A673 (cell line): Measurements from ENCODE around the gene CSPG4. TPM values are rescaled to one million over a fixed set of nuclear protein-coding genes. Genes with fewer than 3 reads are reported as not detected.
A peak's percentile ranks its signal among the peaks of the same experiment; 100 is the strongest.
"Not testable (repeated sequence)": the region's sequence is repeated elsewhere in the genome, so short reads cannot be mapped to it uniquely, and the experiment has no call there.

Experiments
- BruUV-seq: library from RNA; stranded (reverse); fragments of 400-500 nt; replicated peaks from 2 replicates; lab custom pipeline; 2021; lab: Mats Ljungman, UMichigan
- CTCF ChIA-PET: fragments of 300-600 bp; sonication (Branson Sonifier 250); formaldehyde crosslinking; loops from one replicate; lab custom pipeline; 2022; ENCODE audit warnings: antibody characterized with exemption; lab: Charles Lee
- POLR2A ChIA-PET: fragments of 300-600 bp; sonication (Branson Sonifier 250); formaldehyde crosslinking; loops from one replicate; lab custom pipeline; 2022; ENCODE audit warnings: antibody characterized with exemption; ENCODE audit not compliant: low non-redundant PET; lab: Charles Lee
- DNase-seq: peaks from one replicate; pipeline ENCODE4 v3.0.0-alpha.2; 2015; ENCODE audit warnings: low spot score
- H3K27ac ChIP-seq: fragments of 200-600 bp; sonication (generic); 2 replicates; pipeline ENCODE4 v1.5.1; 2016; ENCODE audit warnings: mixed run types, low read depth, mild to moderate bottlenecking, mixed read lengths, antibody characterized with exemption, low read length; ENCODE audit not compliant: poor library complexity, severe bottlenecking
- H3K27me3 ChIP-seq: fragments of 200-600 bp; sonication (generic); replicated peaks from 2 replicates; pipeline ENCODE4 v1.6.1; 2017; ENCODE audit warnings: mixed run types, low read depth, mild to moderate bottlenecking, mixed read lengths, antibody characterized with exemption, low read length; ENCODE audit not compliant: insufficient read depth, poor library complexity
- H3K36me3 ChIP-seq: fragments of 200-600 bp; sonication (generic); 2 replicates; pipeline ENCODE4 v1.6.1; 2016; ENCODE audit warnings: mixed run types, mild to moderate bottlenecking, mixed read lengths, antibody characterized with exemption, low read length; ENCODE audit not compliant: insufficient read depth, poor library complexity, severe bottlenecking
- H3K4me1 ChIP-seq: fragments of 200-600 bp; sonication (generic); 2 replicates; pipeline ENCODE4 v1.6.1; 2017; ENCODE audit warnings: mixed run types, mild to moderate bottlenecking, mixed read lengths, antibody characterized with exemption, low read length; ENCODE audit not compliant: insufficient read depth, poor library complexity, severe bottlenecking
- H3K4me3 ChIP-seq: fragments of 200-600 bp; sonication (generic); 2 replicates; pipeline ENCODE4 v1.5.1; 2016; ENCODE audit warnings: low read depth, mixed run types, mild to moderate bottlenecking, mixed read lengths, low read length; ENCODE audit not compliant: poor library complexity, severe bottlenecking
- H3K9me3 ChIP-seq: fragments of 200-600 bp; sonication (generic); 2 replicates; pipeline ENCODE4 v1.6.1; 2016; ENCODE audit warnings: mixed run types, low read depth, mild to moderate bottlenecking, mixed read lengths, antibody characterized with exemption, low read length; ENCODE audit not compliant: poor library complexity, severe bottlenecking
- EZH2 ChIP-seq: fragments of 200-600 bp; sonication (generic); IDR thresholded peaks from 2 replicates; pipeline ENCODE4 v1.6.1; 2017; ENCODE audit warnings: borderline replicate concordance, low read depth, mild to moderate bottlenecking, mixed read lengths, antibody characterized with exemption, low read length; ENCODE audit not compliant: poor library complexity, severe bottlenecking
- intact Hi-C: fragments of 100-400 bp; cut with micrococcal nuclease; formaldehyde crosslinking; loops from one replicate; pipeline ENCODE4 v1.10.0; 2022; ENCODE audit not compliant: unreplicated experiment
- total RNA-seq: library from RNA; stranded (reverse); gene quantifications from 2 replicates; pipeline ENCODE4 v1.2.3, GENCODE V29; 2021
- TF ChIP-seq, protein P1 (sequence below): fragments of 300-800, 200-600 bp; sonication (generic); conservative IDR thresholded peaks from 2 replicates; pipeline ENCODE4 v1.5.1; 2017; ENCODE audit warnings: low read depth, mild to moderate bottlenecking, antibody characterized with exemption, low read length, moderate library complexity, mixed read lengths

The CSPG4 gene
- total RNA-seq, 1 experiment from 2014 or later: 0.11 TPM

DNA sequence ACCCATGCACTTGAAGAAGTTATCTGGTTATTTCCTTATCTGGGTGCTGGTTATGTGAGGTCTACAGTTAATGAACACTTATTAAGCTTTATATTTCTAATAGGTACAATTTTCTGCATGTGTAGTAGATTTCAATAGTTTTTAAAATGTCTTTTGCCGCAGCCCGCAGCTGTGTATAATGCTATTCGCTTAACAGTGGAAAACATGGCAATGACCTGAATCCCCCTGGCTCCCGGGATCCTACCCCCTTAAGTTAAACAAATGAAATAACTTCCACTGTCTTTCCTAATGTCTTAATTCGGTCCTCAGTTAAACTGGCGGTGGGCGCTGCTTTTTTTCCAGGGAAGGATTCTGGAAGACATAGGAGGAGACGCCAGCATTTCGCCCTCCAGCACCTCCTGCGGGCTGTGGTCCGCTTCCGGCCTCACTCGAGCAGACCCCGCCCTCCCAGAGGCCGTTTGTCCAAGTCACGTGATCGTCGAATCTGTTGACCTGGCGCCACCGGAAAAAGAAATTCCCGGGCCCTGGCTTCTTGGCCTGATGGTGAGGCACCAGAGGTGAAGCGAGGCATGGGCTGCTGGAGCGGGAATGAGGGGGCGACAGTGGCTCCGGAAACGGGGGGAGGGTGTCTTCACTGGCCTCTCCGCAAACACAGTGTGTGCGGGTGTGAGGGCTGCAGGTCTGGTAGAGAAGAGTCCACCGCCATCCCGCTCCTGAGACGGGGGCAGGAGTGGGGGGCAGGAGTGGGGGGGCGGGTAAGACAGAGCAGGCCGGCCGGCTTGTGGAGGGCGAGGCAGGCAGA is 45.6 kb upstream of the CSPG4 start:
- no peaks in the 10 kb centered on the region for H3K27me3 ChIP-seq
- H3K4me3 ChIP-seq: peak overlapping the region; percentile 70
- DNase-seq: peak; percentile 92
- CTCF ChIA-PET: interaction anchor here (0.6 kb wide), 1 partner anchor 120 kb away, joined by 3 read pairs; no protein-coding TSS in a partner anchor
- no peaks in the 10 kb centered on the region for H3K36me3 ChIP-seq
- no TSS peak for BruUV-seq
- H3K27ac ChIP-seq: peak overlapping the region; percentile 86
- no peaks in the 10 kb centered on the region for H3K9me3 ChIP-seq
- H3K4me1 ChIP-seq: peaks cover 4% of the 10 kb centered on the region
- POLR2A ChIA-PET: no interaction called here
- intact Hi-C loops: no loop called here
- TF ChIP-seq, protein P1, sequence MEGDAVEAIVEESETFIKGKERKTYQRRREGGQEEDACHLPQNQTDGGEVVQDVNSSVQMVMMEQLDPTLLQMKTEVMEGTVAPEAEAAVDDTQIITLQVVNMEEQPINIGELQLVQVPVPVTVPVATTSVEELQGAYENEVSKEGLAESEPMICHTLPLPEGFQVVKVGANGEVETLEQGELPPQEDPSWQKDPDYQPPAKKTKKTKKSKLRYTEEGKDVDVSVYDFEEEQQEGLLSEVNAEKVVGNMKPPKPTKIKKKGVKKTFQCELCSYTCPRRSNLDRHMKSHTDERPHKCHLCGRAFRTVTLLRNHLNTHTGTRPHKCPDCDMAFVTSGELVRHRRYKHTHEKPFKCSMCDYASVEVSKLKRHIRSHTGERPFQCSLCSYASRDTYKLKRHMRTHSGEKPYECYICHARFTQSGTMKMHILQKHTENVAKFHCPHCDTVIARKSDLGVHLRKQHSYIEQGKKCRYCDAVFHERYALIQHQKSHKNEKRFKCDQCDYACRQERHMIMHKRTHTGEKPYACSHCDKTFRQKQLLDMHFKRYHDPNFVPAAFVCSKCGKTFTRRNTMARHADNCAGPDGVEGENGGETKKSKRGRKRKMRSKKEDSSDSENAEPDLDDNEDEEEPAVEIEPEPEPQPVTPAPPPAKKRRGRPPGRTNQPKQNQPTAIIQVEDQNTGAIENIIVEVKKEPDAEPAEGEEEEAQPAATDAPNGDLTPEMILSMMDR: peak; percentile 39; the same call in 1 of the 2 replicates
- TF ChIP-seq EZH2: no peak

DNA sequence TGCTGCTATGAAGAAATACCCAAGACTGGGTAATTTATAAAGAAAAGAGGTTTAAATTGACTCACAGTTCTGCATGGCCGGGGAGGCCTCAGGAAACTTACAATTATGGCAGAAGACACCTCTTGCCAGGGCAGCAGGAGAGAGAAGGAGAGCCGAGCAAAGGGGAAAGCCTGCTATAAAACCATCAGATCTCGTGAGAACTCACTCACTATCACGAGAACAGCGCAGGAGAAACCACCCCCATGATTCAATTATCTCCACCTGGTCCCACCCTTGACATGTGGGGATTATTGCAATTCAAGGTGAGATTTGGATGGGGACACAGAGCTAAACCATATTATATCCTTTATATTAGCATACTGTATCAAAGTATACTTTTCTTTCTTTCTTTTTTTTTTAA is 42.2 kb upstream of the CSPG4 start:
- H3K4me3 ChIP-seq, CTCF ChIA-PET, POLR2A ChIA-PET, H3K27me3 ChIP-seq, H3K36me3 ChIP-seq, intact Hi-C loops, H3K27ac ChIP-seq, H3K9me3 ChIP-seq, BruUV-seq, H3K4me1 ChIP-seq, DNase-seq: not testable (repeated sequence)

DNA sequence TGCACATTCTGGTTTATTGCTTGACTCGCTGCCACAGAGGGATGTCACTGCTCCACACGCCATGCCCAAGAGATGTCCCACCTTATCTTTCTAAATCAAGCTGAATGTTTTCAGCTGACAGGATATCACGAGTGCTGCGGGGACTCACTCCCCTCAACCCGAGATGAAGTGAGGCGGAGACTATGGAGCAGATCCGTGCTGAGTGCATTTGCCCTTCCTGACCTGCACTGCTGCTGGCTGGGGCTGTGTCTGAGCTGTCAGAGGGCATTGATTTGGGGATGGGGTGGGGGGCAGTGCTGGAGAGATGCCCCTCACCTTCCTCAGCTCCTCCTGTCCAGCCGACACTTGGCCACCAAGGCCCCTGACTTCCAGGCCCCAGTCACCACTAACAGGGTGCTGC is 40.5 kb upstream of the CSPG4 start:
- CTCF ChIA-PET: no interaction called here
- H3K4me1 ChIP-seq: peaks cover 4% of the 10 kb centered on the region
- no peaks in the 10 kb centered on the region for H3K36me3 ChIP-seq
- DNase-seq: no peak
- TF ChIP-seq EZH2: no peak
- TF ChIP-seq, protein P1: no peak
- intact Hi-C loops: no loop called here
- POLR2A ChIA-PET: interaction anchor here (0.6 kb wide), 1 partner anchor 109 kb away, joined by 3 read pairs; no protein-coding TSS in a partner anchor
- no peak overlapping the region for H3K4me3 ChIP-seq
- H3K27me3 ChIP-seq: no peaks in the 10 kb centered on the region
- H3K9me3 ChIP-seq: no peaks in the 10 kb centered on the region
- BruUV-seq: no TSS peak
- H3K27ac ChIP-seq: no peak overlapping the region

DNA sequence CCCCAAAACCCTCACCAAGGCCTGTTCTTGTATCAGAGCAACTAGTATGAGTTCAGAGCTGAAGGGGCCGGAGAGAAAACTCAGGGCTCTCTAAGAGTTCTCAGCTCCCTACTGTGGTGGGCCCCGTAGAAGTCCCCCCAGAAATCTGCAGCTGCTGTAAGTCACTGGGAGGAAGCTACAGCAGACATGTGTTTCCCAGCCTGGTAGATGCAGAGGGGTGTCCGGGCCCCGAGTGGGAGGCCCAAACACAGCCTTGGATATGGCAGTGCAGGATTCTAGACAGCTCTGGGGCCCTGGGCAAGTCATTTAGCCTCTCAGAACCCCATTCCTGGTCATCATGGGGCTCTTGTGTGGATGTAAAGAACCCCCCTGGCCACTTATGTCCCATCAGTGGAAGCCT is 39.2 kb upstream of the CSPG4 start:
- H3K27me3 ChIP-seq: no peaks in the 10 kb centered on the region
- no peak overlapping the region for H3K27ac ChIP-seq
- no peaks in the 10 kb centered on the region for H3K36me3 ChIP-seq
- DNase-seq: no peak
- CTCF ChIA-PET: no interaction called here
- POLR2A ChIA-PET: no interaction called here
- intact Hi-C loops: no loop called here
- no peaks in the 10 kb centered on the region for H3K4me1 ChIP-seq
- no peaks in the 10 kb centered on the region for H3K9me3 ChIP-seq
- BruUV-seq: no TSS peak
- TF ChIP-seq, protein P1: no peak
- TF ChIP-seq EZH2: no peak
- no peak overlapping the region for H3K4me3 ChIP-seq
